Activated CD4-positive, alpha-beta T cell treated with anti-CD3 and anti-CD28 coated beads, Interleukin-2, Interleukin-4, amounts not matched to agents 100 ng/mL and 50 ng/mL, durations not matched to agents 16 hours and 8 hours (primary cell): ENCODE results near the gene MYRIP.
A peak's percentile ranks its signal among the peaks of the same experiment; 100 is the strongest.

Experiments used
- DNase-seq: peaks from one replicate; pipeline ENCODE4 v3.0.0-alpha.2; 2020; ENCODE audit warnings: low spot score

The MYRIP gene

DNA sequence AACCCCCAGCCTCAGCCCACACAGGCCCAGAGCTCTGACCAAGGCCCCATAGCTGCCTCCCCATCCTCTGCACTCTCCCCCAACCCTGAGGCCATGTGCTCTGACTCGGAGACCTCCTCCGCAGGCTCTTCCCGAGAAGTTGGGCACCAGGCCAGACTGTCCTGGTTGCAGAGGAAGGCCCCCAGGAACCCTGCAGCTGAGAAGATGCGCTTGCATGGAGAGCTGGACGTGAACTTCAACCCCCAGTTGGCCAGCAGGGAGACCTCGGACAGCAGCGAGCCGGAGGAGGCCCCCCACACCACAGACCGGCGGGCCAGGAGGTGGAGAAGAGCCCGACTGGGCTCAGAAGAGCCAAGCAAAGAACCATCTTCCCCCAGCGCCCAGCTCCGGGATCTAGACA, 380.6 kb downstream of the MYRIP start:
- DNase-seq: no peak

DNA sequence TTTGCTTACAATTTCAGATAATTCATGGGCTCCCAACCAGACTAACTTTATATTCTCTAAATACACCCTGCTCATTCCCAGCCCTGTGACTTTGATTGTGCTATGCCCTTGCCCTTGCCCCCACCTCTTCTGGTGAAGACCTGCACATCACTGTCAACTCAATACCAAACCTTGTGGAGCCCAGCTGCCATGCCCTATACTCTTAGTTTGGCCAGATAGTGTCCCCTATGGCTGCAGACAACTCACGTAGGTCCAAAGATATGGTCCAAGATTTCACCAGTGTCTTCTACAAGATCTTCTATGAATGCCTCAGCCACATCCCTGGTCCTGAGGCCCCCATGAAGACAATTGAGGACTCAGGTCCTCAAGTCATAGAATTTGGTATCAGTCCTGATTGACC, 381.8 kb downstream of the MYRIP start:
- no peak for DNase-seq

DNA sequence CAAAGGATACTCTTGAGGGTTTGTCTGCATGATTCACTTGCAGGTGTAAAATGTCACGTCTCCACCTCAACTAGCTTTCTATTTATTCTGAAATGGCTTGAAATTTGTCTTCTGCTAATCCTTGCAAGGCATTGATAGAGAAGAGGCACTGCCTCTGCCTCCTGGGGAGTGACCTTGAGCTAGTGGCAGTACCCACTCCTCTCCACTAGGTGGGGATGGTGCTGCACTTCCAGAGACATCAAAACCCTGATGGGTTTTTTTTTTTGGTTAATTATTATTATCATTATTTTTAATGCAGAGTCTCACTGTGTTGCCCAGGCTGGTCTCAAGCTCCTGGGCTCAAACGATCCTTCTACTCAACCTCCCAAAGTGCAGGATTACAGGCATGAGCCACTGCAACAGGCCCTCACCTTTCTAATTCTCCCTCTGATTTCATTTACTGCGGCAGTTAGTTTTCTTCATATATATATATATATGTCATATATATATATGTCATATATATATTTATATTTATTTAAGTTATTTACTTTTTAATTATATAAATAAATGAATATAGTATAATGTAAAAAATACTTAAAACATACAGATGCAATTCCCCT, 382.5 kb downstream of the MYRIP start:
- peak; percentile 58 for DNase-seq

DNA sequence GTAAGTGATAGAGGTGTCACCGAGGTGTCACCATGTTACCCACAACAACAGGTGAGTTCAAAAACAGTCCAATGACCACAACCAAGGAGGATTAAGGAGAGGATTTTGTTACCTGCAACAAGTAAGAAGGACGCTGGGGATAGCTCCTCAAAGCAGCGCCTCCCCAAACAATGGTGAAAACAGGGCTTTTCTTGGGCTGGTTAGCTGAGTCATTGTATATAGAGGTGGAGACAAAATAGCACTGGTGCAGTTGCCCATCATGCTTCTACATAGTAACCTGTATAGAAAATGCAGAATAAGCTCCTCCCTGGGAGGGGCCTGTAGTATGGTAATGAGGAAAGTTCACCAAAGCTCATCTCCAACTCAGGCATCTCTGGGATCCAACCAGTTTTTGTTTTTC, 383.2 kb downstream of the MYRIP start:
- DNase-seq: no peak

DNA sequence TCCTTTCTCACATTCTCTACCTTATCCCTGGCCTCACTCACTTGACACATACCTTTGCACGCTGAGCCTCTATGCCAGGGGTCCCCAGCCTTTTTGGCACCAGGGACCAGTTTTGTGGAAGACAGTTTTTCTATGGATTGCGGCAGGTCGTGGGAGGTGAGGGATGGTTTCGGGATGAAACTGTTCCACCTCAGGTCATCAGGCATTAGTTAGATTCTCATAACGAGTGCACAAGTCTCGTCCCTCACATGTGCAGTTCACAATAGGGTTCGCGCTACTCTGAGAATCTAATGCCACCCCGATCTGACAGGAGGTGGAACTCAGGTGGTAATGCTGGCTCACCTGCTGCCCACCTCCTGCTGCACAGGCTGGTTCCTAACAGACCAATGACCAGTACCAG, 387.6 kb downstream of the MYRIP start:
- DNase-seq: no peak

DNA sequence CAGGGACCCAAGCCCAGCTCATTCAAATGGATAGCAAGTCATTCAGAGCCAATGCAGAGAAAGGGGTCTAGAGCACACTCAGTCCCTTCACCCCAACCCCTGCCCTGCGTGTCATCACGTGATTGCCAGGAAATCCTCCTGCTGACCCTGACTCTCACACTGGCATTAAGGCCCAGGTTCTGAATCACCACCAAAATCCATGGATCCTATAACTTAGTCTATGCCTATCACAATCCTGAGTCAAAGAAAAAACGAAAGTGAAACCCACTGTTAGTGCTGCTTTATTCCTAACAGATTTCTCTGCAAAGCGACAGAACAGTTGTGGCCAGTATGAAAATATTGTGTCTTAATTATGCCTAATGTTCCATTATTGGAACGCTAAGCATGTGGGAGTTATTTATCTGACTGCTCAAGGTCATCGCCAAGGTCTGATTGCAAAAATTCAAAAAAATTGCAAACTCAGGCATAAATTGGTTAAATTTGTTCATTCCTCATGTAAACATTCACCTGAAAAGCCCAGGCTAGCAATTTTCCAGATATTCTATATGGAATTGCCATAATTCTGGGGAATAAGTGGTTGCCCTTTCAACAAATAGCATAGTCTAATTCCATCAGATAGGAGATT, 391.4 kb downstream of the MYRIP start:
- no peak for DNase-seq

DNA sequence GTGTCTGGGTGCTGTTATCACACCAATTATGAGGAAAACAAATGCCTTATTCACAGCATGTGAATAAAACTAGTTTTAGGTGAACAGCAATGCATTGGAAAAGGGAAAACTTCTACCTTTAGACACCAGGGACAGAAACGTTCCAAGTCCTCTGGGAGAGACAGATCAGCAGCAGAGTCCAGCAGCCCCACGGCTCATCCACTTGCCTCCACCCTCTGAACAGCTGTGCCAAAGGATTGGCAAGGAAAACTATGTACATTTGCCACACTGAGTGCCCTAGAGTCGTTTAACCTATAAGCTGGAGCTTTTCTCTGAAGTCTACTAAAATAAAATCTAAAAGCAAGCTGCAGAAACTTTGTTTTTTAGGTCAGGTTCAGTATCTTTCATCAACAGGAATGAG, 392.4 kb downstream of the MYRIP start:
- DNase-seq: no peak

DNA sequence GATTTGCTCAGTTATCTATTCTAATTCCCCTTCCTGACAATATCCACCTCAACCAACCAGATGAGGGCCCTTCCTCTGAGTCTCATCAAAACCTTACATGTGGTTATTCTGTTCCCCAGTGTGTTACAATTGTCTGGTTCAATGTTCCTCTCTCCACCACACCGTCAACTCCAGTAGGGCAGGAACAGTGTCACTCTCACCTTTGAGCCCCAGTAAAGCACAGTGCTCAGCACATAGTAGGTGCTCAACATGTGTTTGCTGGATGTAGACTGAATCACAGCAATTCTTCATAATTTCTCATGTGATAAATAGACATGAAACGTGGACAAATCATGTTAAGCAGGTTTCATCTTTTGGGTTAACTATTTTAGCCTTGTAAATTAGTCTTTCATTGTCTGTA, 397.1 kb downstream of the MYRIP start:
- DNase-seq: no peak

DNA sequence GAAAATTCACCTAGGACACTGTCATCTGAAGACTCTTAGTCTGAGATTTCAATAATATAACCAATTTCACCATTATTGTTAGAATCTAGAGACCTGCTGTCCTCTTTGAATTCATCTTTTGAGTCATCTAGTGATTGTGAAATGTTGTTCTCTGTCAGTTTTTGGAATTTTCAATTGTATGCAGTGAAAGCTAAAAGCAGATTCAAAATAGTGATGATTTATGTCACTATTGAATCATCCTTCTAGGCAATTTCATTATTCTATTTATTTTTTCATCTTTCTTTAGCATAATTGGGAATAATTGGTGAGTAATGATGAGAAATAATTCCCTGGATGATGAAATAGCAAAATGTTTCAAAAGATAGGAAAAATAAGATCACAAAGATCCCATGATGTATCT, 398.4 kb downstream of the MYRIP start:
- DNase-seq: no peak

DNA sequence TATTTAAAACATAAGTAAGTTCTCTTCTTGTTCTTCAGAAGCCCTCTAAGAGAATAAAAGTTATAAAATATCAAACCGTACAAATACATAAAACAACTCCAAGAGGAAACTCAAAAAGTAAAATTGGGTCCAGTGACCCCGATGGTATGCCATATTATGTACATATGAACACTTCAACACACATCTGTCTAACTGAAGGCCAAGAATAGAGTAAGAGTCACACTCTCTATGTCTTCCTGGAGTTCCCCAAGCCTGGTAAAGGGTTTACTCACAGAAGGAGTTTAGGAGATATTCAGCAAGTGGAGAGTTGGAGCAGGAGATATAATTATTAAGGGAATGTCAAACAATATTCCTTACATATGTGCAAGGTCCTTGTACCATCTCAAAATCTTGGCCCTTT, 398.8 kb downstream of the MYRIP start:
- no peak for DNase-seq

DNA sequence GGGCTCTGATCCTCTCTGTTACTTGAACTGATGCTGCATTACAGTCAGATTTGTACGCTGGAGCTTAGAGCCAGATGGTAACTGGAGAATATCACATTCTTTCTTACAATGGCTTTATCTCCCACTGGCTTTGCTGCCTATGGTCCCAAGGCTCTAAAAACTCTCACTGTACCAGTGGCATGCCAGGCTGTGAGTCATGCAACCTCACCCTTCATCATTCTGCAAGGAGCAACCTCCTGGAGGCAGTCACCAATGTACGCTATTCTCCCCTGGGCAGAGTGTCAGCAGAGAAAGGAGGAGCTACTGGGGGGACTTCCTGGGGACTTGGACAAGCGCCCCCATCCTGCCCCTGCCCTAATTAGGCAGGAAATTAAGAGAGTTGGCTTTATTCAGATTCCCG, 402.2 kb downstream of the MYRIP start:
- no peak for DNase-seq

DNA sequence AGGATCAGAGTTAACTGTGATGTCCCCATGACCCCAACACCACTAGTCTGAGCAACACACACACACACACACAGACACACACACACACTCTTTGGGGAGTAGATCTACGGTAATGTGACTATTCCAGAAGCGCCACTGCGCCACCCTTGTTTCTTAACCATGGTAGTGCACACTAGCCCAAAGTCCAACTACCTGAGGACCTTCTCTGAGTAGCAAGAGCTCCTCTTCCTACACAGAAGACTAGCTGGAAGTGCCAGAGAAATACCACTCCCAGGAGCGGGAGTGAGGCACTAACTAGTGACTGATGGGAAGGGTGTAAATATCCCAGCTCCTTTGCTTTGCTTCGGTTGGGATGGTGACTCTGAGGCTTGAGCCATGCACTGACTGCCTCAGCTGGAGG, 404.1 kb downstream of the MYRIP start:
- DNase-seq: no peak

DNA sequence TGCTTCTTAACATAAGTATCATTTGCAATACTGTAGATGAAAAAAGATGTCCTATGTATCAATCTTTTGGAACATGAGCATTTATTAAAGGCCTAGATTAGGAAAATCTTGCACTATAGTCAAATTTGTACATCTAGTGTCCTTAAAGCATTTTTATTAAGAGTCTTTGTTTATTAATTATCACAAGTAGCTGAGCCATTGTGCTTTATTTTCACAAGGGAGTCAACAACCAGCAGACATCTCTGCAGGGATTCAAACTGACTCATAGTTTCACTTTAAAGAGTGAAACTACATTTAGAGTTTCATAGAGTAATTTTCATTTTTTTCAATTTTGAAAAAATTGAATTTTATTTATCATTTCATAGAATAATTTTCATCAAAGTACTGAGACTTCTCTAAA, 405.6 kb downstream of the MYRIP start:
- no peak for DNase-seq

DNA sequence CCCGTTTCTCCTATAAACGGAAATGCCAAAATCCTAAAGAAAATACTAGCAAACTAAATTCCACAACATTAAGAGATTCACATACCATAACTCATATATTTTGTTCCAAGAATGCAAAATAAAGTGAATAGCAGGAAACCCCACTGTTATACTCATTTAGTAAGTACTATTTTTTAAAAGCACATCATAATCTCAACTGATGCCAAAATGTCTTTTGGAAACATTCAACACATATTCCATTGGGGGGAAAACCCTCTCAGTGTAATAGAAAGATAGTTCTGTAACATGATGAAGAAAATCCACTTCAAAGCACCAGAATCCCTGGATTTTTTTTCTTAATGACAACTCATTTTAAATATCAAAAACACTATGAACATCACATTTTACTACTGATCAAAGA, 407.1 kb downstream of the MYRIP start:
- no peak for DNase-seq

DNA sequence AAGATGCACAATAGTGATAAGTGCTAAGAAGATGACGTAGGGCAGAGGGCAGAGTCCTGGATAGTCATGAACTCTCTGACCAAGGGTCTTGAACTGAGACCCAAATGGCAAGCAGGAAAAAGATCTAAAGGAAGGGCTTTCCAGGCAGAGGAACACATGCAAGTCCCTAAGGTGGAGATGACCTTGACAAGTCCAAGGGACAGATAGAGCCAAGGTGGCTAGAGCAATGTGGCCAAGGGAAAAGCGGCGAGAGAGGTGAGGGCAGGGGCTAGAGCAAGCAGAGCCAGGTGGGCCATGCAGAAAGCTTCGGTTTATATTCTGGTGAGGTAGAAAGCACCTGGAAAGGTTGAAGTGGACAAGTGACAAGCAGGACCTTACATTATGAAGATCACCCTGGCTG, 414.4 kb downstream of the MYRIP start:
- no peak for DNase-seq

DNA sequence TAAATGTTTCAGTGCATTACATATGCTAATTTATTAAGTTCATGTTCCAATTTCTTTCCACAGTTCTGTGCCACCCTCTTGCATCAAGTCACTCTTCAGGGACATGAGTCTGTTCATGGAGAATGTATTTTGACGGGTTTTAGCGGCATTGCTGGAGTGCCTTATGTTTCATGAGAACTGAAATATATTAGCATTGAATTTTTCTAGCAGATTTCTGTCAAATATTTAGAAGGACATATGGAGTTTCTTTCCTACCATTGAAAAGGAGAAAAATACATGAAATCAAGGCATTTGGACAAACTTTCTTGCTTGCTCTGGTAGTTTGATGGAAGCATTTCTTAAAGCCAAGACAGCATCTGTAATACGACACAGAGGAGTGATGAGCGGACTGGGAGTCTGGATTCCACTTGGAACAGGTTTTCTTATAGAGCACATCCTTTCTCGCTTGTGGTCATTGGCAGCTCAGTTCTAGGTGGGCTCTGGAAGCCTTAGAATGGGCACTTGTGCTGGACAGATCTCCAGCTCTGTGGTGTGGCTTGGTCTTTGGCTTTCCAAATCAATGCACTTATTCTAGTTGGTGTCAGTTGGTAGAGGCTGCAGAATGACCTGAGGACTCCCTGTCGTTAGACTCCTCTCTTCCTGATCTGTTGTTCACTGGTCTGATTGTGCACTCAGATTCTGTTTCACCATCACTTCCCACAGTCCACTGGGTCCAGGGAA, 415.5 kb downstream of the MYRIP start:
- DNase-seq: no peak

DNA sequence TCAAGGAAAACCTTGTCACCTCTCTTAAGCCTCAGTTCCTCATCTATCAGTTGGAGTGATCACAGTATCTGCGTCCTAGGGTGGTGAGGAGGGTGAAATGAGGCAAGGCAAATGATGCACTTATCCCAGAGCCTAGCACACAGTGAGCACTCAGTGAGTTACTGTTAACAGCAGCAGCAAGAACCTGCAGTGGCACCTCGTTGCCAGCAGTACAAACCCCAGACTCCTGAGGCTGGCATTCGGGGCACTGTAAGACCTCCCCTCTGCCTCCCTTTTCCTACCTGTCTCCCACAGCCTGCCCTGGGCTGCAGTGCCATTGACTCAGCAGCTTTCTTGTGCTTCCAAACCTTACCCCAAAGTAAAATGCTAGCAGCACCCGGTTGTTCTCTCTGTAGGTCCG, 417.2 kb downstream of the MYRIP start:
- no peak for DNase-seq

DNA sequence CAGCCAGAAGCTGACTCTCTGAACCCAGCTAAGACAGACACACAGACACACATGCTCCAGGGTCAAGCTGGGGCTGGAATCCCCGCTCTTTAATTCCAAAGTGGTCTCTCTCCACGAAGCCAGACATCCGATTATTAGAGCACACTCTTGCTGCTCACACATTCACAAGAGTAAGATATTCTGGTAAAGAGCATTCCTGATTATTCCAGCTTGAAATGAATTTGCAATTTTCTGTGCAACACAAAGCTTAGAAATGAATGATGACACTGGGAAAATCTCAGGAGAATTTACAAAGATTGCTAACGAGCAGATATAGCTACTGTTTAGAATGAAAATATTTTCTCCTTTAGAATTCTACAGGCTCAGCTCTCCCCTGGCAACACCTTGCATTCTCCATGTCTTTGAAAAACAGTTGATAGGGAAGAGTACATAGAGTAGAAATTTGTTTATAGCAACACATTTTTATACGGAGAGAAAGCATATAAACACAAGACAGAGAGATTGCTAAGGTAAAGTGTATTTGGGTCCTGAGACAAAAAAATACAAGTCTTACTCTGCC, 419.5 kb downstream of the MYRIP start:
- DNase-seq: no peak

DNA sequence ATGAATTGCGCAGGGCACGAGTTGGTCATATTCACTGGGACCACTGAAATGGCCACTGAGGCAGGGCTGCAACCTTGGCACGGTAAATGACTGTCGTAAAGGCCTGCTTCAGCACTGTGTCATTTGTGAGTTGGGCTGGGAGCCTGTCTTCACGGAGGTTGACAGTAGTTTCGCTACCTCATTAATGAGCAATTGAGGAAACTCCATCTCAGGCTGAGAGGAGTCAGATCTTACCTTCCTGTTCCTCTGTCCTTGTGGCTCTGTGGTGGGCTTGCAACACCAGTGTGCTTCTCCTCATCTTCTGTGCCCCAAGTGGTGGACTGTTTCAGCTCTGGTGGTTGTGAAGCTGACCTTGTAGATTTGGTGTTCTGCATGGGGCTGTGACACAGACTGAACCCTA, 420.0 kb downstream of the MYRIP start:
- DNase-seq: no peak

DNA sequence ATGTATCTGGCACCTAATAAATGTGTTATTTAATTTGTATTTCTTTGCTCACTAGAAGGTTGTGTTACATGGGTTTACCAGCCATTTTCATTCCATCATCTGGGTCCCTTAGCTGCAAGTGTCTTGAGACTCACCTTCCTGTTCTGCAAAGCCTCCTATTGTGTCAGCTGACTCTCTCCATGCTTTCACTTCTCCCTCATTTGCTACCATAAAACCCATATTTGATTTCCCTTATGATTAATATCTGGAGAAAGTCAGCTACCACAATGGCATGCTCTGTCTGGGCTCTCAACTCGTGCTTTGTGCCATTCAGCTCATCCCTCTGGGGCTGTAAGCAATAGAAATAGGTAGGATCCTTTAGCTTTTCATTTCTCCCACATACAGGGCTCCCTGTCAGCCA, 420.6 kb downstream of the MYRIP start:
- no peak for DNase-seq

DNA sequence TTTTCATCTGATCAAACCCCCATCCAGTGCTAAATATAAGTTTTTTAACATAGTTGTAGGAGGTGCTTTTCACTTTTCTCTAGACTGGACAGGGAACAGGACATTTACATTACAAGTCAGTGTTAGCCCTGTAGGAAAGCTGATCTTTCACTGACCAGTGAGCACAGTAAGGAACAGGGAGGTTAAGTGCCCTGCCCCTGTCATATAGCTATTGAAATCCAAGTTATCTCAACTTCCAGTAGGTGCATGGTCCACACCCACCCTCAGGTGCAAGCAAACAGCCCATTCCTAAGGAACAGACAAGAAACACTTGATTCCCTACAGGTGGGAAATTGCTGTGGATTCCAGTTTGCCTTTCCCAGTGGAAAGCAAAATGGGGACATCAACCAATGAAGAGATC, 421.0 kb downstream of the MYRIP start:
- DNase-seq: no peak

DNA sequence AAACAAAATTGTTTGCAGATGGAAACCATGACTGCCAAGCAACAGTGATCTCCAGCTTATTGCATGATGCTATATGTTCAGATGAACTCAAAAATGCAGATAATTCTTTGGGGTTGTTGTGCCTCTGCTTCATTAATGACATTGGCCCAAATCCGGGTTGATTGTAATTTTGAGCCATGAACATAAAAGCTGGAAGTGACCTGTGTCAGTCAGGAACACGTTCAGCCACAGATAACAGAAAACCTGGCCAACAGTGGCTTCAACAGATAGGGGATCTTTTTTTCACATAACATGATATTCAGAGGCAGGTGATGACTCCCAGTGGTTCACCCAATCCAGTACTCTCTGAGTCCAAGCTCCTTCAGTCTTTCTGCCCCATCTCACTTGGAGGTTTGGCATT, 423.2 kb downstream of the MYRIP start:
- DNase-seq: no peak

DNA sequence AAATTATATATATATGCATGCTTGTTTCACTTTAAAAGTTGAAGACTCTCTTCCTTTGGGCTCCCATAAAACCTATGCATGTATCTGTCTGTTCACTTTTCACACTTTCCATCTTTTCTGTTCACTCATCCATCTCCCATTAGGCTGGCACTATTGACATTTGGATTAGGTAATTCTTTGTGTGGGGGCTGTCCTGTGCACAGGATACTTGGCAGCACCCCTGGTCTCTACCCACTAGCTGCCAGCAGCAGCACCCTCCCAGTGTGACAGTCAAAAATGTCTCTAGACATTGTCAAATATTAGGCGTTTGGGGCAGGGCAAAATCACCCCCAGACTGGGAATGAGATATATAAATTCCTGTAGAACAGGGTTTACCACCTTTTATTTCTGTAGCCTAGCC, 427.8 kb downstream of the MYRIP start:
- no peak for DNase-seq
